ENCODE data around the gene PGBD5. TPM values are rescaled to one million over a fixed set of nuclear protein-coding genes. Genes with fewer than 3 reads are reported as not detected.

PGBD5 gene
- total RNA-seq, 1 donor = not detected

GRCh38 chr1:230333590-230334446 is 92.3 kb downstream of the PGBD5 start:
- no peak for DNase-seq (ENCODE audit: low read depth)
- H3K4me3 ChIP-seq (ENCODE audit: low read depth, low read length) = no peak overlapping the region
- no peak for TF ChIP-seq CTCF (IDR thresholded peaks at IDR 0.05; ENCODE audit: insufficient read depth, low read length)

- no peak overlapping the region for H3K4me3 ChIP-seq (ENCODE audit: low read depth, low read length)
- DNase-seq (ENCODE audit: low read depth) = no peak
- no peak for TF ChIP-seq CTCF (IDR thresholded peaks at IDR 0.05; ENCODE audit: insufficient read depth, low read length)
Observed at GRCh38 chr1:230332575-230333066, 93.5 kb downstream of the PGBD5 start.

- no peak for DNase-seq (ENCODE audit: low read depth)
- H3K4me3 ChIP-seq (ENCODE audit: low read depth, low read length) = no peak overlapping the region
- TF ChIP-seq CTCF (IDR thresholded peaks at IDR 0.05; ENCODE audit: insufficient read depth, low read length) = no peak
Observed at GRCh38 chr1:230332061-230332460, 94.1 kb downstream of the PGBD5 start.

GRCh38 chr1:230330157-230330556 is 96.0 kb downstream of the PGBD5 start:
- H3K4me3 ChIP-seq (ENCODE audit: low read depth, low read length) = no peak overlapping the region
- no peak for DNase-seq (ENCODE audit: low read depth)
- no peak for TF ChIP-seq CTCF (IDR thresholded peaks at IDR 0.05; ENCODE audit: insufficient read depth, low read length)

GRCh38 chr1:230328342-230329015 is 97.7 kb downstream of the PGBD5 start:
- no peak for DNase-seq (ENCODE audit: low read depth)
- no peak for TF ChIP-seq CTCF (IDR thresholded peaks at IDR 0.05; ENCODE audit: insufficient read depth, low read length)
- no peak overlapping the region for H3K4me3 ChIP-seq (ENCODE audit: low read depth, low read length)

GRCh38 chr1:230327892-230328284 is 98.2 kb downstream of the PGBD5 start:
- H3K4me3 ChIP-seq (ENCODE audit: low read depth, low read length) = no peak overlapping the region
- no peak for DNase-seq (ENCODE audit: low read depth)
- TF ChIP-seq CTCF (IDR thresholded peaks at IDR 0.05; ENCODE audit: insufficient read depth, low read length) = no peak

Measured in fibroblast of the aortic adventitia (primary cell).